Smooth muscle cell of the coronary artery (primary cell): ENCODE measurements around the gene OR2W3. TPM values are rescaled to one million over a fixed set of nuclear protein-coding genes. Genes with fewer than 3 reads are reported as not detected.

ENCODE experiments used
- total RNA-seq: library from RNA; depleted of rRNA; stranded (reverse); fragments of >200 nt; gene quantifications from 2 replicates; pipeline ENCODE4 v1.2.3, GENCODE V29; 2014; ENCODE audit warnings: low replicate concordance

OR2W3 gene
- not detected in 2 replicates for total RNA-seq

DNA sequence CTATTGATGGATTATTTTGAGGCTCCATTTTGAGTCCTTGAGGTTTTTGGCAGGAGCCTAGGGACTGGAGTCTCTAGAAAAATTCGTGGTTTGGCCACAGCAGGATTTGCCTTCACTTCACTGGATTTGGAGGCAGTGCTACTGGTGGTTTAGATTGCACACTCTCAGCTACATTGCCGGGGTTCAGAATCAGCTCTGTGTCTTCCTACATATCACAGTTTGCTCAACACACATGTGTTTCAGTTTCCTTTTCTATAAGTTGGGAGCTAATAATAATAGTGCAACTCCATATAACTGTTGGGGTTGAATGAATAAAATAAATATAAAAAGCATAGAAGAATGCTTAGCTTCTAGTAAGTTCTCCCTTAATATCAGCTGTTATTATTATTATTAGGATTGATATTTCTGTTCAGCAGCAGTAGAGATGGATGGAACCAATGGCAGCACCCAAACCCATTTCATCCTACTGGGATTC is at the start of gene OR2W3:
TSS of gene OR2W3 (plus strand) at position 425 of the 475 bp plus-strand sequence. CDS start at position 425, 0 bp downstream.

GRCh38 chr1:247857069-247857984 is 38.1 kb upstream of the OR2W3 start, which contains the start of gene TRIM58:
TSS of gene TRIM58 (plus strand) at chr1:247857187. CDS start at chr1:247857247, 60 bp downstream.

GRCh38 chr1:247919952-247920351 is 24.6 kb downstream of the OR2W3 start, which contains the start of gene OR2T8:
TSS of gene OR2T8 (plus strand) at chr1:247920252. CDS start at chr1:247921018, 766 bp downstream.

GRCh38 chr1:247924868-247925267 is 29.5 kb downstream of the OR2W3 start, which contains the start of gene OR2AJ1:
TSS of gene OR2AJ1 (plus strand) at chr1:247924889. CDS start at chr1:247933769, 8,880 bp downstream.

Other genes with a start within 250 kb of the OR2W3 start
- not detected in 2 replicates for gene OR13G1, start 215.8 kb upstream of the OR2W3 start, total RNA-seq
- gene OR6F1, start 178.9 kb upstream of the OR2W3 start, total RNA-seq: not detected in 2 replicates
- gene OR14K1, start 157.0 kb upstream of the OR2W3 start, total RNA-seq: not detected in 2 replicates
- not detected in 2 replicates for gene OR14A2, start 147.4 kb upstream of the OR2W3 start, total RNA-seq
- gene OR1C1, start 135.0 kb upstream of the OR2W3 start, total RNA-seq: not detected in 2 replicates
- not detected in 2 replicates for gene OR14A16, start 71.5 kb upstream of the OR2W3 start, total RNA-seq
- not detected in 2 replicates for gene OR11L1, start 53.7 kb upstream of the OR2W3 start, total RNA-seq
- 0.30 TPM in 1 of 2 replicates, not detected in the other for gene TRIM58, start 38.4 kb upstream of the OR2W3 start, total RNA-seq
- not detected in 2 replicates for gene OR2T8, start 24.7 kb downstream of the OR2W3 start, total RNA-seq
- not detected in 2 replicates for gene OR2AJ1, start 29.3 kb downstream of the OR2W3 start, total RNA-seq
- gene OR2L8, start 53.3 kb downstream of the OR2W3 start, total RNA-seq: not detected in 2 replicates
- not detected in 2 replicates for gene OR2AK2, start 69.6 kb downstream of the OR2W3 start, total RNA-seq
- gene OR2L5, start 118.1 kb downstream of the OR2W3 start, total RNA-seq: not detected in 2 replicates
- not detected in 2 replicates for gene OR2L2, start 134.5 kb downstream of the OR2W3 start, total RNA-seq
- gene OR2L3, start 151.2 kb downstream of the OR2W3 start, total RNA-seq: not detected in 2 replicates
- not detected in 2 replicates for gene OR2L13, start 199.6 kb downstream of the OR2W3 start, total RNA-seq
- gene OR2M5, start 249.6 kb downstream of the OR2W3 start, total RNA-seq: not detected in 2 replicates